Measurements from ENCODE around the gene PTPN20. TPM values are rescaled to one million over a fixed set of nuclear protein-coding genes. Genes with fewer than 3 reads are reported as not detected.
"Not testable (repeated sequence)": the region's sequence is repeated elsewhere in the genome, so short reads cannot be mapped to it uniquely, and the experiment has no call there.

Gene PTPN20
- total and polyA plus RNA-seq, 4 donors = 1.7 to 8.2 (median 5.3) TPM

GRCh38 chr10:46901247-46901646 is 10.0 kb upstream of the PTPN20 start:
- intact Hi-C loops (cut with DNase I); H3K27ac ChIP-seq (ENCODE audit: low read depth in 1 of 2, low read length in 2 of 2); DNase-seq; ATAC-seq (ENCODE audit: low FRiP score); H3K36me3 ChIP-seq (ENCODE audit: control insufficient read depth in 1 of 2, insufficient read depth in 2 of 2, low read length in 1 of 2); H3K4me1 ChIP-seq (ENCODE audit: control insufficient read depth in 1 of 2, insufficient read depth in 2 of 2, low read length in 2 of 2); H3K9me3 ChIP-seq (ENCODE audit: control insufficient read depth, low read length); H3K27me3 ChIP-seq (ENCODE audit: control insufficient read depth in 1 of 2, insufficient read depth in 2 of 2, low read length in 1 of 2); H3K4me3 ChIP-seq (ENCODE audit: low read length in 2 of 2): not testable (repeated sequence)
- 37 to 38% methylated on average over 2 of the region's 2 CpGs for WGBS, 2 donors

GRCh38 chr10:46903874-46904273 is 7.4 kb upstream of the PTPN20 start:
- H3K9me3 ChIP-seq (ENCODE audit: control insufficient read depth, low read length); H3K27ac ChIP-seq (ENCODE audit: low read depth in 1 of 2, low read length in 2 of 2); H3K27me3 ChIP-seq (ENCODE audit: control insufficient read depth in 1 of 2, insufficient read depth in 2 of 2, low read length in 1 of 2); H3K4me1 ChIP-seq (ENCODE audit: control insufficient read depth in 1 of 2, insufficient read depth in 2 of 2, low read length in 2 of 2); H3K4me3 ChIP-seq (ENCODE audit: low read length in 2 of 2); intact Hi-C loops (cut with DNase I); ATAC-seq (ENCODE audit: low FRiP score); H3K36me3 ChIP-seq (ENCODE audit: control insufficient read depth in 1 of 2, insufficient read depth in 2 of 2, low read length in 1 of 2); DNase-seq: not testable (repeated sequence)
- 100% methylated on average over 1 to 2 of the region's 5 CpGs for WGBS, 2 donors

GRCh38 chr10:46906359-46906758 is 4.9 kb upstream of the PTPN20 start:
- H3K9me3 ChIP-seq (ENCODE audit: control insufficient read depth, low read length); H3K4me3 ChIP-seq (ENCODE audit: low read length in 2 of 2); H3K36me3 ChIP-seq (ENCODE audit: control insufficient read depth in 1 of 2, insufficient read depth in 2 of 2, low read length in 1 of 2); intact Hi-C loops (cut with DNase I); H3K27ac ChIP-seq (ENCODE audit: low read depth in 1 of 2, low read length in 2 of 2); DNase-seq; H3K27me3 ChIP-seq (ENCODE audit: control insufficient read depth in 1 of 2, insufficient read depth in 2 of 2, low read length in 1 of 2); H3K4me1 ChIP-seq (ENCODE audit: control insufficient read depth in 1 of 2, insufficient read depth in 2 of 2, low read length in 2 of 2): not testable (repeated sequence)
- whole genome bisulfite sequencing, 2 donors = 98 to 100% methylated on average over 5 to 6 of the region's 7 CpGs
- peak; percentile 3 for ATAC-seq (ENCODE audit: low FRiP score)

GRCh38 chr10:46907185-46908117 is 3.8 kb upstream of the PTPN20 start:
- WGBS, 2 donors = no CpG with 5 or more reads among the region's 10 CpGs
- DNase-seq; H3K27ac ChIP-seq (ENCODE audit: low read depth in 1 of 2, low read length in 2 of 2); H3K36me3 ChIP-seq (ENCODE audit: control insufficient read depth in 1 of 2, insufficient read depth in 2 of 2, low read length in 1 of 2); intact Hi-C loops (cut with DNase I); H3K4me3 ChIP-seq (ENCODE audit: low read length in 2 of 2); H3K4me1 ChIP-seq (ENCODE audit: control insufficient read depth in 1 of 2, insufficient read depth in 2 of 2, low read length in 2 of 2); H3K9me3 ChIP-seq (ENCODE audit: control insufficient read depth, low read length); ATAC-seq (ENCODE audit: low FRiP score); H3K27me3 ChIP-seq (ENCODE audit: control insufficient read depth in 1 of 2, insufficient read depth in 2 of 2, low read length in 1 of 2): not testable (repeated sequence)

GRCh38 chr10:46922498-46922897 is 11.3 kb downstream of the PTPN20 start:
- H3K4me1 ChIP-seq (ENCODE audit: control insufficient read depth in 1 of 2, insufficient read depth in 2 of 2, low read length in 2 of 2); H3K27ac ChIP-seq (ENCODE audit: low read depth in 1 of 2, low read length in 2 of 2); ATAC-seq (ENCODE audit: low FRiP score); H3K36me3 ChIP-seq (ENCODE audit: control insufficient read depth in 1 of 2, insufficient read depth in 2 of 2, low read length in 1 of 2); H3K27me3 ChIP-seq (ENCODE audit: control insufficient read depth in 1 of 2, insufficient read depth in 2 of 2, low read length in 1 of 2); DNase-seq; intact Hi-C loops (cut with DNase I); H3K9me3 ChIP-seq (ENCODE audit: control insufficient read depth, low read length); H3K4me3 ChIP-seq (ENCODE audit: low read length in 2 of 2): not testable (repeated sequence)
- 77 to 100% methylated on average over 1 of the region's 2 CpGs for WGBS, 2 donors

GRCh38 chr10:46925156-46925555 is 13.9 kb downstream of the PTPN20 start:
- H3K27ac ChIP-seq (ENCODE audit: low read depth in 1 of 2, low read length in 2 of 2); ATAC-seq (ENCODE audit: low FRiP score); H3K27me3 ChIP-seq (ENCODE audit: control insufficient read depth in 1 of 2, insufficient read depth in 2 of 2, low read length in 1 of 2); H3K4me3 ChIP-seq (ENCODE audit: low read length in 2 of 2); H3K9me3 ChIP-seq (ENCODE audit: control insufficient read depth, low read length); H3K4me1 ChIP-seq (ENCODE audit: control insufficient read depth in 1 of 2, insufficient read depth in 2 of 2, low read length in 2 of 2); DNase-seq; H3K36me3 ChIP-seq (ENCODE audit: control insufficient read depth in 1 of 2, insufficient read depth in 2 of 2, low read length in 1 of 2); intact Hi-C loops (cut with DNase I): not testable (repeated sequence)
- no CpG with 5 or more reads among the region's 2 CpGs for WGBS, 2 donors

GRCh38 chr10:46925853-46926252 is 14.6 kb downstream of the PTPN20 start:
- H3K9me3 ChIP-seq (ENCODE audit: control insufficient read depth, low read length); ATAC-seq (ENCODE audit: low FRiP score); DNase-seq; H3K27me3 ChIP-seq (ENCODE audit: control insufficient read depth in 1 of 2, insufficient read depth in 2 of 2, low read length in 1 of 2); intact Hi-C loops (cut with DNase I); H3K27ac ChIP-seq (ENCODE audit: low read depth in 1 of 2, low read length in 2 of 2); H3K36me3 ChIP-seq (ENCODE audit: control insufficient read depth in 1 of 2, insufficient read depth in 2 of 2, low read length in 1 of 2); H3K4me1 ChIP-seq (ENCODE audit: control insufficient read depth in 1 of 2, insufficient read depth in 2 of 2, low read length in 2 of 2); H3K4me3 ChIP-seq (ENCODE audit: low read length in 2 of 2): not testable (repeated sequence)
- WGBS, 2 donors = 3 to 15% methylated on average over 2 of the region's 2 CpGs

GRCh38 chr10:46928810-46929209 is 17.6 kb downstream of the PTPN20 start:
- DNase-seq; intact Hi-C loops (cut with DNase I): not testable (repeated sequence)

GRCh38 chr10:46932383-46932782 is 21.2 kb downstream of the PTPN20 start:
- ATAC-seq (ENCODE audit: low FRiP score); H3K4me3 ChIP-seq (ENCODE audit: low read length in 2 of 2); intact Hi-C loops (cut with DNase I); H3K27ac ChIP-seq (ENCODE audit: low read depth in 1 of 2, low read length in 2 of 2); DNase-seq; H3K4me1 ChIP-seq (ENCODE audit: control insufficient read depth in 1 of 2, insufficient read depth in 2 of 2, low read length in 2 of 2); H3K27me3 ChIP-seq (ENCODE audit: control insufficient read depth in 1 of 2, insufficient read depth in 2 of 2, low read length in 1 of 2); H3K36me3 ChIP-seq (ENCODE audit: control insufficient read depth in 1 of 2, insufficient read depth in 2 of 2, low read length in 1 of 2); H3K9me3 ChIP-seq (ENCODE audit: control insufficient read depth, low read length): not testable (repeated sequence)
- WGBS, 2 donors = 79 to 83% methylated on average over 1 of the region's 1 CpG

More at GRCh38 chr10:46928810-46929209, 17.6 kb downstream of the PTPN20 start:
- H3K27me3 ChIP-seq (ENCODE audit: control insufficient read depth in 1 of 2, insufficient read depth in 2 of 2, low read length in 1 of 2); ATAC-seq (ENCODE audit: low FRiP score); H3K4me3 ChIP-seq (ENCODE audit: low read length in 2 of 2); H3K27ac ChIP-seq (ENCODE audit: low read depth in 1 of 2, low read length in 2 of 2); H3K9me3 ChIP-seq (ENCODE audit: control insufficient read depth, low read length); H3K36me3 ChIP-seq (ENCODE audit: control insufficient read depth in 1 of 2, insufficient read depth in 2 of 2, low read length in 1 of 2); H3K4me1 ChIP-seq (ENCODE audit: control insufficient read depth in 1 of 2, insufficient read depth in 2 of 2, low read length in 2 of 2): not testable (repeated sequence)
